Ishikawa (cell line): ENCODE measurements around the gene ZRANB3.

ENCODE experiments used
- CEBPB ChIP-seq: IDR thresholded peaks from 2 replicates; pipeline ENCODE4 v1.6.1; 2012
- CREB1 ChIP-seq: IDR thresholded peaks from 2 replicates; pipeline ENCODE4 v1.6.1; 2012; ENCODE audit warnings: low read depth
- EGR1 ChIP-seq: IDR thresholded peaks from 2 replicates; pipeline ENCODE4 v1.6.1; 2012
- EP300 ChIP-seq: IDR thresholded peaks from 2 replicates; pipeline ENCODE4 v1.6.1; 2012; ENCODE audit warnings: borderline replicate concordance
- FOXM1 ChIP-seq: IDR thresholded peaks from 2 replicates; pipeline ENCODE4 v1.6.1; 2012; ENCODE audit warnings: low read depth, borderline replicate concordance
- NFIC ChIP-seq: IDR thresholded peaks from 2 replicates; pipeline ENCODE4 v1.6.1; 2012
- RAD21 ChIP-seq: IDR thresholded peaks from 2 replicates; pipeline ENCODE4 v1.6.1; 2012; ENCODE audit warnings: low read depth
- TAF1 ChIP-seq: IDR thresholded peaks from 2 replicates; pipeline ENCODE4 v1.6.1; 2012; ENCODE audit warnings: low read depth, mild to moderate bottlenecking
- TCF12 ChIP-seq: IDR thresholded peaks from 2 replicates; pipeline ENCODE4 v1.6.1; 2012; ENCODE audit warnings: low read depth
- TEAD4 ChIP-seq: IDR thresholded peaks from 2 replicates; pipeline ENCODE4 v1.6.1; 2012
- YY1 ChIP-seq: IDR thresholded peaks from 2 replicates; pipeline ENCODE4 v1.6.1; 2012; ENCODE audit warnings: low read depth
- ZBTB7A ChIP-seq: IDR thresholded peaks from 2 replicates; pipeline ENCODE4 v1.6.1; 2012; ENCODE audit warnings: low read depth
- TF ChIP-seq, protein P1 (sequence below): IDR thresholded peaks from 2 replicates; pipeline ENCODE4 v1.6.1; 2012
- TF ChIP-seq, protein P2 (sequence below): IDR thresholded peaks from 2 replicates; pipeline ENCODE4 v1.6.1; 2012; ENCODE audit warnings: low read depth, mild to moderate bottlenecking
- TF ChIP-seq, protein P3 (sequence below): IDR thresholded peaks from 2 replicates; pipeline ENCODE4 v1.6.1; 2012

The ZRANB3 gene

DNA sequence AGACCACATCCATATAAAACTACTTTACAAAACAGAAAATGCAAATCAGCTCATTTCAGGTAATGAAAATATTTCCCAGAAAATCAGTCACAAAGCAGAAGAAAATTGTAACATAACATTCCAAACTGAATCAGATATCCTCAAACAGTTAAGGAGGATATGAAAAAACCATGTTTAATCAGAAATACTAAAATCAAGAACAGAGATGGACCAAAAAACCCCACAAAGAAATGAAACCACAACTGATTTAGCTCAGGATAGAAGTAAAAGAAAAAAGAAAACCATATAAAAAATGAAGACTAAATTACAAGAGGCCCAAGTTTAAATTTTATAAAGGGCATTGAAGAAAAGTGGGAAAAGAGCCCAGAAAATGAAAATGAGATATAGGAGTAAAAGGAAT, 376.1 kb downstream of the ZRANB3 start:
- TF ChIP-seq EGR1 = no peak
- TF ChIP-seq CREB1 = no peak
- TF ChIP-seq TEAD4 = no peak
- TF ChIP-seq YY1 = no peak
- TF ChIP-seq TAF1 = no peak
- TF ChIP-seq TCF12 = no peak
- TF ChIP-seq, protein P1, sequence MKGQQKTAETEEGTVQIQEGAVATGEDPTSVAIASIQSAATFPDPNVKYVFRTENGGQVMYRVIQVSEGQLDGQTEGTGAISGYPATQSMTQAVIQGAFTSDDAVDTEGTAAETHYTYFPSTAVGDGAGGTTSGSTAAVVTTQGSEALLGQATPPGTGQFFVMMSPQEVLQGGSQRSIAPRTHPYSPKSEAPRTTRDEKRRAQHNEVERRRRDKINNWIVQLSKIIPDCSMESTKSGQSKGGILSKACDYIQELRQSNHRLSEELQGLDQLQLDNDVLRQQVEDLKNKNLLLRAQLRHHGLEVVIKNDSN = no peak
- TF ChIP-seq NFIC = no peak
- TF ChIP-seq, protein P2, sequence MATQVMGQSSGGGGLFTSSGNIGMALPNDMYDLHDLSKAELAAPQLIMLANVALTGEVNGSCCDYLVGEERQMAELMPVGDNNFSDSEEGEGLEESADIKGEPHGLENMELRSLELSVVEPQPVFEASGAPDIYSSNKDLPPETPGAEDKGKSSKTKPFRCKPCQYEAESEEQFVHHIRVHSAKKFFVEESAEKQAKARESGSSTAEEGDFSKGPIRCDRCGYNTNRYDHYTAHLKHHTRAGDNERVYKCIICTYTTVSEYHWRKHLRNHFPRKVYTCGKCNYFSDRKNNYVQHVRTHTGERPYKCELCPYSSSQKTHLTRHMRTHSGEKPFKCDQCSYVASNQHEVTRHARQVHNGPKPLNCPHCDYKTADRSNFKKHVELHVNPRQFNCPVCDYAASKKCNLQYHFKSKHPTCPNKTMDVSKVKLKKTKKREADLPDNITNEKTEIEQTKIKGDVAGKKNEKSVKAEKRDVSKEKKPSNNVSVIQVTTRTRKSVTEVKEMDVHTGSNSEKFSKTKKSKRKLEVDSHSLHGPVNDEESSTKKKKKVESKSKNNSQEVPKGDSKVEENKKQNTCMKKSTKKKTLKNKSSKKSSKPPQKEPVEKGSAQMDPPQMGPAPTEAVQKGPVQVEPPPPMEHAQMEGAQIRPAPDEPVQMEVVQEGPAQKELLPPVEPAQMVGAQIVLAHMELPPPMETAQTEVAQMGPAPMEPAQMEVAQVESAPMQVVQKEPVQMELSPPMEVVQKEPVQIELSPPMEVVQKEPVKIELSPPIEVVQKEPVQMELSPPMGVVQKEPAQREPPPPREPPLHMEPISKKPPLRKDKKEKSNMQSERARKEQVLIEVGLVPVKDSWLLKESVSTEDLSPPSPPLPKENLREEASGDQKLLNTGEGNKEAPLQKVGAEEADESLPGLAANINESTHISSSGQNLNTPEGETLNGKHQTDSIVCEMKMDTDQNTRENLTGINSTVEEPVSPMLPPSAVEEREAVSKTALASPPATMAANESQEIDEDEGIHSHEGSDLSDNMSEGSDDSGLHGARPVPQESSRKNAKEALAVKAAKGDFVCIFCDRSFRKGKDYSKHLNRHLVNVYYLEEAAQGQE = no peak
- no peak for TF ChIP-seq CEBPB
- TF ChIP-seq, protein P3, sequence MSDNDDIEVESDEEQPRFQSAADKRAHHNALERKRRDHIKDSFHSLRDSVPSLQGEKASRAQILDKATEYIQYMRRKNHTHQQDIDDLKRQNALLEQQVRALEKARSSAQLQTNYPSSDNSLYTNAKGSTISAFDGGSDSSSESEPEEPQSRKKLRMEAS = no peak
- no peak for TF ChIP-seq ZBTB7A
- no peak for TF ChIP-seq RAD21
- TF ChIP-seq EP300 = no peak
- no peak for TF ChIP-seq FOXM1

DNA sequence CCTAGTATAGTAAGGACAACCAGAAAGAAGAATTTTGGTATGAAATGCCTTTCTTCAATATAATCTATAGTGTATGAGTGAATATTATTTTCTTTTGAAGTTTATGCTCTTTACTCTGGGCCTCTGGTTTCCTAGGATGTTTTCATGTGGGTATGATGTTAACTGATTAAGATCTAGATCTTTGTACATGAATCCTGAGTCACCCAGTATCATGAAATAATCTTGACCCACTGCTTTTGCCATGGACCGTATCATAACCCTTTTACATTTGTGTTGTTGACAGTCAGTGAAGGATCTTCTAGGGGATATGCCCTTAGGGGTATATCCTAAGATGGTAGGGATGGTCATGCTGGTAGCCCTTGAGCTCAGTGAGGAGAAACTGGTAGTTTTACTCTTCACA, 378.7 kb downstream of the ZRANB3 start:
- TF ChIP-seq NFIC (no peak), CREB1 (no peak), RAD21 (no peak), EP300 (no peak), EGR1 (no peak), TCF12 (no peak), TAF1 (no peak), ZBTB7A (no peak), CEBPB (no peak), FOXM1 (no peak), TEAD4 (no peak)
- TF ChIP-seq, protein P1 = no peak
- TF ChIP-seq, protein P3 = no peak

DNA sequence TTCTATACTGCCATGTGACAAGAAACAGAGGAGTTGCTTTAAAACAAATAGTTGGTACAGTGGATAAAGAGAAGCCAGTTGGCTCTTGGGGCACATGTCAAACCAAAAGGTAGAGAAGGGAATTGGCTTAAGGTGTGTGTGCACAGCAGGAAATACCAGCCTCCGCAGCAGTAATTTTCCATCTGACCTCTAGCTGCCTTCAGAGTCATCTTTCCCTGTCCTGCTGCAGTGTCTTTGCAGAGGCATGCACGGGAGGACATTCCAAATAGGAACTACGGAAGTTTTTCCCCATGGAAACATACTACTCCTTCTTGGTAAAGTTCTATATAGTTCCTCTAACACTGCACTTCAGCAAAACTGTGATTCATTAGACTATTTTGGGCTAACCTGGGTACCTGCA, 379.4 kb downstream of the ZRANB3 start:
- TF ChIP-seq FOXM1 (no peak), CREB1 (no peak), EP300 (no peak), TCF12 (no peak), CEBPB (no peak), TEAD4 (no peak), EGR1 (no peak), RAD21 (no peak), ZBTB7A (no peak), NFIC (no peak), TAF1 (no peak), YY1 (no peak)
- TF ChIP-seq, protein P3 = no peak
- TF ChIP-seq, protein P2 = no peak
- TF ChIP-seq, protein P1 = no peak

DNA sequence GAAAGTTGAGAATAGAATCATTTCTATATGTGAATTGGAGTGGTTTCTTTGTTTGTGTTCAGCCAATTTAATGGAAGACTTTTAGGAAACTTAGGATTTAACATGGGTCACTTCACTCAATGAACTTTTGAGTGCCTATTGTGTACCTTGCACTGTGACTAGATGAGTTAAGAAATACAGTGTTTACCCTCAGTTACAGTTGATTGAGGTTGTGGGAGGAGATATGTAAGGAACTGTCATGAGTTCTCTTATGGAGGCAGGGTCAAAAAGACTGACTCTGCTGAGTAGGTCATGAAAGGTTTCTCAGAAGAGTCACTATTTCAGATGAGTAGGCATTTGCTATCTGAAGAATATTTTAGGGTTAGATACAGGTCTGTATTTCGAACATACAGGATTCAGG, 380.3 kb downstream of the ZRANB3 start:
- TF ChIP-seq RAD21 (no peak), TEAD4 (no peak), NFIC (no peak), TAF1 (no peak), TCF12 (no peak)

DNA sequence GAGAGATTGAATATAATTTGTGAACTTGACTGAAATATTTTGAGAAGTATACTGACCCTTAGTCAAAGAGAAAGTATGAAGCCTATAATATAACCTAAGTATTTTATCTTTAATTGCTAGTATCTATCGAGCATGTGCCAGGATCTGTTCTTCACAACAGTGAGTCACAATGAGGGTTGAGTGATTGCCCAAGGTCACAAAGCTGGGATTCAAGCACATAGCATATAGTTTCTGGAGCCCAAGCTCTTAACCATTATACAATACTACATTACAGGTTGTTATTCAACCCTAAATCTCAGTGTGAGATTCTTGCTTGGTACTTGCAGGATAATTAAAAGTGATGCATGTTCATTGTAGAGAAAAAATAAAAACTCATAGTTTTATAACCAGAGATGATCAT, 381.8 kb downstream of the ZRANB3 start:
- TF ChIP-seq CREB1 (no peak), TCF12 (no peak), YY1 (no peak), TEAD4 (no peak), FOXM1 (no peak), TAF1 (no peak), ZBTB7A (no peak), RAD21 (no peak), NFIC (no peak), CEBPB (no peak), EP300 (no peak), EGR1 (no peak)
- TF ChIP-seq, protein P3 = no peak
- TF ChIP-seq, protein P2 = no peak
- TF ChIP-seq, protein P1 = no peak
